Effector memory CD8-positive, alpha-beta T cell (primary cell): ENCODE measurements around the gene FHIT.

ENCODE experiments used
- ATAC-seq: fragments of 150-1000 bp; cut with Tn5 transposase; replicated peaks from 2 replicates; pipeline ENCODE4 v1.10.0; 2021; ENCODE audit warnings: mild to moderate bottlenecking, moderate library complexity
- DNase-seq, 3 experiments: peaks; one replicate each; pipeline ENCODE4 v3.0.0; 2021
- H3K27ac Mint-ChIP-seq, 2 donors: one replicate each; pipeline ENCODE4 v1.8.0; 2022; ENCODE audit warnings: mild to moderate bottlenecking in 2 of 2, mixed read lengths in 2 of 2, moderate library complexity in 2 of 2
- H3K27me3 Mint-ChIP-seq, 2 donors: one replicate each; pipeline ENCODE4 v1.8.0; 2022; ENCODE audit warnings: mixed read lengths in 2 of 2
- H3K36me3 Mint-ChIP-seq: one replicate; pipeline ENCODE4 v1.8.0; 2022; ENCODE audit warnings: mild to moderate bottlenecking, moderate library complexity, mixed read lengths; ENCODE audit not compliant: insufficient read depth
- H3K4me1 Mint-ChIP-seq, 2 donors: one replicate each; pipeline ENCODE4 v1.8.0; 2022; ENCODE audit warnings: low read depth in 2 of 2, mixed read lengths in 2 of 2
- H3K4me3 Mint-ChIP-seq, 2 donors: one replicate each; pipeline ENCODE4 v1.8.0; 2022; ENCODE audit warnings: mild to moderate bottlenecking in 2 of 2, mixed read lengths in 2 of 2, moderate library complexity in 2 of 2
- H3K9me3 Mint-ChIP-seq, 2 donors: one replicate each; pipeline ENCODE4 v1.8.0; 2022; ENCODE audit warnings: mixed read lengths in 2 of 2

Gene FHIT

GRCh38 chr3:60190073-60190472, 1061.2 kb downstream of the FHIT start:
- DNase-seq (no peak), ATAC-seq (no peak)
- no peaks in the 10 kb centered on the region for H3K36me3 Mint-ChIP-seq
- peaks cover 21 to 26% of the 10 kb centered on the region in 2 donors for H3K27me3 Mint-ChIP-seq
- H3K27ac Mint-ChIP-seq = no peak overlapping the region
- H3K4me3 Mint-ChIP-seq = no peak overlapping the region
- H3K4me1 Mint-ChIP-seq = peaks cover 0 to 5% of the 10 kb centered on the region in 2 donors
- peaks cover 0 to 2% of the 10 kb centered on the region in 2 donors for H3K9me3 Mint-ChIP-seq

DNA sequence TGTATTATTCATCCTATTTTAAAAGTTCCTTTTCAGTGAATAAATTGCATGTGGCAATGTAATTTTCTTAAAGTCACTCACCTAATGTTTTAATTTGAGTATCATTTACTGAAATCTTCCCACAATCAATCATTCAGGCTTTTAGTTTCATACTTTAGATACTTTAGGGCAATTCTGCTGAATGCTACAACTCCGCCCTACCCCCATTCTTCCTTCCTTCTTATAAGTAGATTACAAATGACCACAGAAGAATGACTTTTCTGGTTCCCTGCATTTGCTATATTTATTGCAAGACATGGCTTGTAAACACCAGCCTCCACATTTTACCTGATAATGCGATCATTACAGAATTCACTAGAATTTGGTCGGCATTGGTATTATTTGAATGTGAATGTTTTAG, 1061.9 kb downstream of the FHIT start:
- H3K4me1 Mint-ChIP-seq = peaks cover 0 to 5% of the 10 kb centered on the region in 2 donors

DNA sequence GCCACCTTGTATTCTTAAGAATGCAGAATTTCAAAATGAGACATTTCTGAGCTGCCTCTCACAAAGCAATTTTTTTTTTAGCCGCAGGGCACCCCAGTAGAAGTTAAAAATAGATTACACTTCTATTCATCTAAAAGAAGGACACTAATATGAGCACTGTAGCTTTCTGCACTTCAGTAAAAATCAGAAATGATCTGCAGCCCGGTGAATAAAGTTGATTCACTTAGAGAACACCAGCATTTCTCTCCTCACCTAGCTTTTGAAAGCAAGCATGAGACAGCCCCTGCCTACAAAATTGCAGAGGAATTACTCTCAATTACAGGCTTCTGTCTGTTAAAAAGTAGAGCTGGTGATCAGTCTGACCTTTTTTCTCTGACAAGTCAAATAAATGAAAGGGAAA, 1062.4 kb downstream of the FHIT start:
- no peaks in the 10 kb centered on the region for H3K36me3 Mint-ChIP-seq
- peaks cover 0 to 5% of the 10 kb centered on the region in 2 donors for H3K4me1 Mint-ChIP-seq
- ATAC-seq (no peak), DNase-seq (no peak)
- no peak overlapping the region for H3K27ac Mint-ChIP-seq
- H3K9me3 Mint-ChIP-seq = no peaks in the 10 kb centered on the region
- H3K4me3 Mint-ChIP-seq = no peak overlapping the region
- H3K27me3 Mint-ChIP-seq = peaks cover 21 to 26% of the 10 kb centered on the region in 2 donors

More for the DNA sequence above, 1061.9 kb downstream of the FHIT start:
- Mint-ChIP-seq H3K9me3 (peaks cover 0 to under 1% of the 10 kb centered on the region in 2 donors), H3K36me3 (no peaks in the 10 kb centered on the region), H3K27ac (no peak overlapping the region), H3K27me3 (peaks cover 21 to 26% of the 10 kb centered on the region in 2 donors), H3K4me3 (no peak overlapping the region)
- DNase-seq (no peak), ATAC-seq (no peak)

GRCh38 chr3:60187343-60187742, 1063.9 kb downstream of the FHIT start:
- peaks cover 21 to 26% of the 10 kb centered on the region in 2 donors for H3K27me3 Mint-ChIP-seq
- H3K9me3 Mint-ChIP-seq = no peaks in the 10 kb centered on the region
- no peaks in the 10 kb centered on the region for H3K36me3 Mint-ChIP-seq
- H3K27ac Mint-ChIP-seq = no peak overlapping the region
- H3K4me1 Mint-ChIP-seq = peaks cover 0 to 3% of the 10 kb centered on the region in 2 donors
- ATAC-seq (no peak), DNase-seq (no peak)
- no peak overlapping the region for H3K4me3 Mint-ChIP-seq

GRCh38 chr3:60186359-60186758, 1064.9 kb downstream of the FHIT start:
- Mint-ChIP-seq H3K27ac (no peak overlapping the region), H3K9me3 (no peaks in the 10 kb centered on the region), H3K4me1 (peaks cover 0 to 3% of the 10 kb centered on the region in 2 donors), H3K36me3 (no peaks in the 10 kb centered on the region), H3K27me3 (peaks cover 21 to 26% of the 10 kb centered on the region in 2 donors), H3K4me3 (no peak overlapping the region)
- no peak for DNase-seq
- no peak for ATAC-seq

DNA sequence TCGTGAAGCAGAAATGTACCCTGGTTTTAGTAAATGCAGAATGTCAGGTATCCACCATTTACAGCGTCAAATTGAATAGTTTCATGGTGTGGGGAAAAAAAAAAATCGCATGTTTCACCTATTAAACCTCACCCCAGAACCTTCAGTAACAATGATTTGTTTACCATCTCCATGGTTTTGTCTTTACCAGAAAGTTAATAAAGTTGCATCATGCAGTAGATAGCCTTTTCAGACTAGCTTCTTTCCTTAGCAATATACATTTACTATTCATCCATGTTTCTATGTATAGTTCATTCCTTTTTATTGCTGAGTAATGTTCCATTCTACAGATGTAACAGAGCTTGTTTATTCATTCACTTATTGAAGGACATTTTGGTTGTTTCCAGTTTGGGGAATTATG, 1066.1 kb downstream of the FHIT start:
- DNase-seq (no peak), ATAC-seq (no peak)
- Mint-ChIP-seq H3K4me1 (peaks cover 0 to 3% of the 10 kb centered on the region in 2 donors), H3K4me3 (no peak overlapping the region), H3K27ac (no peak overlapping the region), H3K36me3 (no peaks in the 10 kb centered on the region), H3K9me3 (no peaks in the 10 kb centered on the region), H3K27me3 (peaks cover 19 to 26% of the 10 kb centered on the region in 2 donors)

DNA sequence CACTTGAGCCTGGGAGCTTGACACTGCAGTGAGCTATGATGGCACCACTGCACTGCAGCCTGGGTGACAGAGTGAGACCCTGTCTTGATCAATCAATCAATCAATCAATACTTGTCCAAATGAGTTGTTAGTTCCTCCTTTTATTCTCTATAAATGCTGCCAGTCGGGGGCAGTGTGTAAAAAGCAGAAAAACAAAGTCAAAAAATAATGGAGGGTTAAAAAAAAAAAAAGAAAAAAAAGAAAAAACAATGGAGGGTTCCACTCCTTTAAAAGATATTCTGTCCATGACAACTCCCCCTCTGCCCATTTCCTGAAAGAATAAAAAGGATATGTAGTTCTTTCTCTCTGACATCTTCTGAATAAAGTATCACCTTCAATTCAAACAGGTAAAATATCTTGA, 1068.6 kb downstream of the FHIT start:
- DNase-seq = no peak
- Mint-ChIP-seq H3K4me3 (no peak overlapping the region), H3K27ac (peak overlapping the region in 1 of 2 donors; percentile 22)

DNA sequence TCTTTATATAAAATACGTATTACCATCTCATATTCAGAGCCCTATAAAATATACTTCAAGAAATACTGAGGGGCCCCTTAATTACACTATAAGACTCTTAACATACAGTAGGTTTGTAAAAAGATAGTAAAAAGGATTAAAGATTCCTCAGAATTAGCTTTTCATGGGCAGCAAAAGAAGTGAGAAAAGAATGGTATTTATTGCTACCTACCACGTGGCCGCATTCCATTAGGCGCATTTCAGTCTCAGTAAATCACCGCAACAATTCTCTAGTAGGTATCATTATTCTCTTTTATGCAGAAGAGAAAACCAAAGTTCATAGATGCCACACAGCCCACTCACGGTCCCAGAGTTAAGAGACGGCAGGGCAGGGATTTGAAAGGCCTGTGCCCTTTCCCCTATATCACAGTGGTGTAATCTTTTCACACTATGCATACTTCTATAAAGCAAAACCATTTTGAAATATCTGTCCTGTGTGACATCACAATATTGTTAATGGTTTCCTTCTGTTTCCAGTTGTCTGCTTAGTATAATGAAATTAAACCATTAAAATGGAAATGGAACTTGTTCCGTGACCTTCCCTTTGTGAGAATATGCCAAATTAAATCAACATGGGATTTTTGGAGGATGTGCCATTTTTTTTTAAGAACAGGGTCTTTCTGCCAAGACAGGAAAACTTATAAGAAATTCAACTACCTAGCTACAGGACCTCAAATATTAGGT, 1072.2 kb downstream of the FHIT start:
- Mint-ChIP-seq H3K9me3 (peaks cover 0 to 3% of the 10 kb centered on the region in 2 donors), H3K27me3 (no peaks in the 10 kb centered on the region), H3K27ac (no peak overlapping the region), H3K4me3 (no peak overlapping the region), H3K4me1 (peaks cover 0 to 4% of the 10 kb centered on the region in 2 donors), H3K36me3 (no peaks in the 10 kb centered on the region)
- DNase-seq (no peak), ATAC-seq (no peak)

More for the DNA sequence above, 1068.6 kb downstream of the FHIT start:
- peaks cover 8 to 16% of the 10 kb centered on the region in 2 donors for H3K27me3 Mint-ChIP-seq
- H3K36me3 Mint-ChIP-seq = no peaks in the 10 kb centered on the region
- no peaks in the 10 kb centered on the region for H3K9me3 Mint-ChIP-seq
- no peak for ATAC-seq
- peaks cover 0 to 3% of the 10 kb centered on the region in 2 donors for H3K4me1 Mint-ChIP-seq

DNA sequence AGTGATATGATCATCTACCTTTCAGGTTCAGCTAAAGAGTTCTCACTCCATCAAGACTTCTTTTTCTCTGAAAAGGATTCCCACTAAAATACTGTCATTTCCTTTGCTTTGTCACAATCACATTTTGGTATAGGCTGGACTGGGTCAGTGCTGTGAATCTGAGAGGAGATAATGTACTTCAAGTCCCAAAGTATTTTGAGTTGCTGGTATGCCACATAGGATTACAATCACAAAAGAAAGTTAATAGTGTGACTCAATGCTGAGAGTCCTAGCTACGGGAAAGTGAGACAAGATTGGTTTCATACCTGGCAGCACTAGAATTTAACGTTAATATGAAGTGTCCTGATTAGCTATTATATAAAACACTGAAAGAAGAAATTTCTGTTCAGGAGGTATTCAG, 1073.5 kb downstream of the FHIT start:
- H3K9me3 Mint-ChIP-seq = peaks cover 0 to 3% of the 10 kb centered on the region in 2 donors
- ATAC-seq (no peak), DNase-seq (no peak)
- peaks cover 0 to 4% of the 10 kb centered on the region in 2 donors for H3K4me1 Mint-ChIP-seq
- H3K4me3 Mint-ChIP-seq = no peak overlapping the region
- H3K36me3 Mint-ChIP-seq = no peaks in the 10 kb centered on the region
- no peak overlapping the region for H3K27ac Mint-ChIP-seq
- H3K27me3 Mint-ChIP-seq = no peaks in the 10 kb centered on the region

DNA sequence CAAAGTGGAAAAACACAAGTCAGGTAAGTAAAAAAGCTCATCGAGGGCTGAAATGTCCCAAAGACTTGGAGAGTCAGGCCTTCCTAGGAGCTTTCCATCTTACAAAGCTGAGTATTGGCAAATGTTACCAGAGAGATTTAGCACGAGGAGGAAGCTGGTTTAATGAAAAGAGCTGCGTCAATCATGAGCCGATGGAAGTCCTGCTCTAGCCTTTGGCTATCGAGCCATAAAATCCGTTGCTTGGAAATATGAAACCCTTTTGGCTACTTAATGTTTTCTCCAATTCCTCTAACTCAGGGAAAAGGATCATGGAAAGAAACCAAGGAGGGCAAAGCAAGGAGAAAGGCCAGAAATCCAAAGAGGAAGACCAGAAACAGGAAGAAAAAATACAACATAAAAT, 1074.6 kb downstream of the FHIT start:
- ATAC-seq = no peak
- Mint-ChIP-seq H3K27ac (no peak overlapping the region), H3K4me3 (no peak overlapping the region), H3K36me3 (no peaks in the 10 kb centered on the region), H3K27me3 (no peaks in the 10 kb centered on the region), H3K9me3 (peaks cover 0 to 3% of the 10 kb centered on the region in 2 donors), H3K4me1 (peaks cover 0 to 4% of the 10 kb centered on the region in 2 donors)
- no peak for DNase-seq

DNA sequence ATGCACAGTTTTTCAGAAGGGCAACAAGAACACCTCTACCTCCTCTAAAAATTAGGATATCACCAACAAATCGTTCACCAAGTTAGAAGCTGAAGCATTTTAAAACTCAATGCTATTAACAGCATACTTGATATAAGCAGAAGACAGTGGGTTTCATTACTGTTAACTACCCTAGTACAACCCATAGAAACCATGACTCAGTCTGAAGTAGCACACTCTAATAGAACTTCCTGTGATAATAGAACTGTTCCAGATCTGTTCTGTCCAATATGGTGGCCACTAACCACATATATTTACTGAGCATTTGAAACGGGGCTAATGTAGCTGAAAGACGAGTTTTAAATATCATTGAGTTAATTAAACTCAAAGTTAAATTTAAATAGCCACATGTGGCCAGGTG, 1075.6 kb downstream of the FHIT start:
- Mint-ChIP-seq H3K27ac (no peak overlapping the region), H3K36me3 (no peaks in the 10 kb centered on the region), H3K9me3 (peaks cover 0 to 3% of the 10 kb centered on the region in 2 donors), H3K4me1 (peaks cover 0 to 4% of the 10 kb centered on the region in 2 donors), H3K4me3 (no peak overlapping the region), H3K27me3 (no peaks in the 10 kb centered on the region)
- ATAC-seq (no peak), DNase-seq (no peak)

GRCh38 chr3:60169755-60170154, 1081.5 kb downstream of the FHIT start:
- no peaks in the 10 kb centered on the region for H3K9me3 Mint-ChIP-seq
- H3K4me1 Mint-ChIP-seq = no peaks in the 10 kb centered on the region
- H3K27ac Mint-ChIP-seq = no peak overlapping the region
- no peaks in the 10 kb centered on the region for H3K27me3 Mint-ChIP-seq
- no peaks in the 10 kb centered on the region for H3K36me3 Mint-ChIP-seq
- no peak overlapping the region for H3K4me3 Mint-ChIP-seq
- DNase-seq (no peak), ATAC-seq (no peak)

DNA sequence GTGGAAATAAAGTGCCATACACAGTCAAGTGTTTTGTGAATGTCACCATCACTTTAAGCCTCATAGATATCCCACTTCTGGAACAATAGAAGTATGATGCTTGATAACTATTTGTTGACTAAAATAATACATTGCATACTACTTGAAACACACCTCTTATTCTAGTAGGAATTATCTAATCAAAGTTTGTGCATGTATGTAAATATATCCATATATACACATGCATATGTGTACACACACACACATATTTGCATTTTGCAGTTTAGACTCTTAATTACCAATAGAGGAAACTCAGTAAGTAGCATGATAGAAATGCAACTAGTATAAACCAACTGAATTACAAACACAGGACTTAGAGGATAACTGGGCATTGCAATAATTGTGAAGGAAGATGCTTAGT, 1084.1 kb downstream of the FHIT start:
- no peaks in the 10 kb centered on the region for H3K9me3 Mint-ChIP-seq
- ATAC-seq (no peak), DNase-seq (no peak)
- no peaks in the 10 kb centered on the region for H3K36me3 Mint-ChIP-seq
- no peaks in the 10 kb centered on the region for H3K27me3 Mint-ChIP-seq
- H3K4me1 Mint-ChIP-seq = no peaks in the 10 kb centered on the region
- H3K4me3 Mint-ChIP-seq = no peak overlapping the region
- H3K27ac Mint-ChIP-seq = no peak overlapping the region
